ENCODE measurements around the gene PDCD4.
A peak's percentile ranks its signal among the peaks of the same experiment; 100 is the strongest.
"Not testable (repeated sequence)": the region's sequence is repeated elsewhere in the genome, so short reads cannot be mapped to it uniquely, and the experiment has no call there.

Gene PDCD4

GRCh38 chr10:110861476-110861875 lies 10.3 kb upstream of the PDCD4 start:
- DNase-seq (ENCODE audit: low read depth): no peak

- DNase-seq (ENCODE audit: low read depth): no peak
Observed at GRCh38 chr10:110861930-110862649, 9.6 kb upstream of the PDCD4 start.

- no peak for DNase-seq (ENCODE audit: low read depth)
Observed at GRCh38 chr10:110862961-110863360, 8.8 kb upstream of the PDCD4 start.

- DNase-seq (ENCODE audit: low read depth): no peak
Observed at GRCh38 chr10:110863361-110863760, 8.4 kb upstream of the PDCD4 start.

- DNase-seq (ENCODE audit: low read depth): no peak
Observed at GRCh38 chr10:110863956-110864355, 7.8 kb upstream of the PDCD4 start.

GRCh38 chr10:110864662-110865140 lies 7.0 kb upstream of the PDCD4 start:
- DNase-seq (ENCODE audit: low read depth): no peak

- DNase-seq (ENCODE audit: low read depth): peak; percentile 49
Observed at GRCh38 chr10:110865186-110865808, 6.4 kb upstream of the PDCD4 start.

GRCh38 chr10:110865809-110866482 lies 5.8 kb upstream of the PDCD4 start:
- DNase-seq (ENCODE audit: low read depth): no peak

- not testable (repeated sequence) for DNase-seq (ENCODE audit: low read depth)
Observed at GRCh38 chr10:110867011-110867806, 4.5 kb upstream of the PDCD4 start.

GRCh38 chr10:110867807-110868465 lies 3.8 kb upstream of the PDCD4 start:
- DNase-seq (ENCODE audit: low read depth): no peak

- no peak for DNase-seq (ENCODE audit: low read depth)
Observed at GRCh38 chr10:110868981-110869380, 2.7 kb upstream of the PDCD4 start.

GRCh38 chr10:110870823-110871297 lies 868 bp upstream of the PDCD4 start:
- DNase-seq (ENCODE audit: low read depth): no peak

- DNase-seq (ENCODE audit: low read depth): no peak
Observed at GRCh38 chr10:110872145-110872983, 636 bp downstream of the PDCD4 start.

GRCh38 chr10:110872984-110873923 lies 1.5 kb downstream of the PDCD4 start:
- DNase-seq (ENCODE audit: low read depth): no peak

- no peak for DNase-seq (ENCODE audit: low read depth)
Observed at GRCh38 chr10:110873951-110874350, 2.2 kb downstream of the PDCD4 start.

- DNase-seq (ENCODE audit: low read depth): no peak
Observed at GRCh38 chr10:110876000-110876399, 4.3 kb downstream of the PDCD4 start.

- DNase-seq (ENCODE audit: low read depth): no peak
Observed at GRCh38 chr10:110876788-110877187, 5.1 kb downstream of the PDCD4 start.

- no peak for DNase-seq (ENCODE audit: low read depth)
Observed at GRCh38 chr10:110880012-110880411, 8.3 kb downstream of the PDCD4 start.

GRCh38 chr10:110881247-110881646 lies 9.5 kb downstream of the PDCD4 start:
- DNase-seq (ENCODE audit: low read depth): no peak

GRCh38 chr10:110881905-110882304 lies 10.2 kb downstream of the PDCD4 start:
- DNase-seq (ENCODE audit: low read depth): no peak
